GM23338 (cell line): ENCODE data around the gene LMBR1L. TPM values are rescaled to one million over a fixed set of nuclear protein-coding genes. Genes with fewer than 3 reads are reported as not detected.

Experiments
- ATAC-seq: fragments of 200-7000 bp; cut with Tn5 transposase; 3 replicates; pipeline ENCODE4 v1.9.1; 2020
- DNase-seq: peaks from one replicate; pipeline ENCODE4 v3.0.0-alpha.2; 2015; ENCODE audit warnings: low spot score
- H2AFZ ChIP-seq: fragments of 200-600 bp; sonication (generic); 2 replicates; pipeline ENCODE4 v1.8.0; 2016; ENCODE audit warnings: antibody characterized with exemption, mild to moderate bottlenecking, moderate library complexity
- H3F3A ChIP-seq: fragments of 200-600 bp; sonication (generic); replicated peaks from 2 replicates; pipeline ENCODE4 v1.8.0; 2017; ENCODE audit warnings: antibody characterized with exemption, mixed run types, low read depth
- H3K27ac ChIP-seq: fragments of 200-600 bp; sonication (generic); 2 replicates; pipeline ENCODE4 v1.6.1; 2016; ENCODE audit warnings: low read depth
- H3K27me3 ChIP-seq: fragments of 200-600 bp; sonication (generic); 2 replicates; pipeline ENCODE4 v1.8.0; 2016; ENCODE audit warnings: mild to moderate bottlenecking, mixed run types, moderate library complexity; ENCODE audit not compliant: insufficient read depth
- H3K36me3 ChIP-seq: fragments of 200-600 bp; sonication (generic); 2 replicates; pipeline ENCODE4 v1.8.0; 2016; ENCODE audit warnings: mild to moderate bottlenecking; ENCODE audit not compliant: insufficient read depth
- H3K4me1 ChIP-seq: fragments of 200-600 bp; sonication (generic); 2 replicates; pipeline ENCODE4 v1.8.0; 2016; ENCODE audit warnings: mild to moderate bottlenecking, moderate library complexity; ENCODE audit not compliant: insufficient read depth
- H3K4me2 ChIP-seq: fragments of 200-600 bp; sonication (generic); 2 replicates; pipeline ENCODE4 v1.7.1; 2017; ENCODE audit warnings: mixed run types
- H3K4me3 ChIP-seq: fragments of 200-600 bp; sonication (generic); 2 replicates; pipeline ENCODE4 v1.6.1; 2016; ENCODE audit warnings: mixed run types
- H3K79me2 ChIP-seq: fragments of 200-600 bp; sonication (generic); replicated peaks from 2 replicates; pipeline ENCODE4 v1.8.0; 2017; ENCODE audit warnings: mild to moderate bottlenecking; ENCODE audit not compliant: insufficient read depth
- H3K9me2 ChIP-seq: fragments of 200-600 bp; sonication (generic); 2 replicates; pipeline ENCODE4 v1.8.0; 2017; ENCODE audit not compliant: insufficient read depth
- H4K20me1 ChIP-seq: fragments of 200-600 bp; sonication (generic); replicated peaks from 2 replicates; pipeline ENCODE4 v1.8.0; 2017; ENCODE audit warnings: mild to moderate bottlenecking; ENCODE audit not compliant: insufficient read depth
- H3K27ac Mint-ChIP-seq: 2 replicates; pipeline ENCODE4 v1.8.0; 2020; ENCODE audit warnings: inconsistent platforms, mild to moderate bottlenecking, moderate library complexity, mixed read lengths
- H3K27me3 Mint-ChIP-seq: 3 replicates; pipeline ENCODE4 v1.8.0; 2022; ENCODE audit warnings: low read depth, mild to moderate bottlenecking, moderate library complexity, mixed read lengths, inconsistent platforms; ENCODE audit not compliant: insufficient read depth, poor library complexity
- H3K36me3 Mint-ChIP-seq: 3 replicates; pipeline ENCODE4 v1.8.0; 2021; ENCODE audit warnings: low read depth, mild to moderate bottlenecking, inconsistent platforms, moderate library complexity, mixed read lengths
- H3K4me1 Mint-ChIP-seq: 3 replicates; pipeline ENCODE4 v1.8.0; 2020; ENCODE audit warnings: mild to moderate bottlenecking, inconsistent platforms, mixed read lengths
- H3K4me3 Mint-ChIP-seq: 3 replicates; pipeline ENCODE4 v1.8.0; 2021; ENCODE audit warnings: moderate library complexity, mild to moderate bottlenecking, inconsistent platforms, mixed read lengths
- H3K9me3 Mint-ChIP-seq: 3 replicates; pipeline ENCODE4 v1.8.0; 2020; ENCODE audit warnings: moderate library complexity, mild to moderate bottlenecking, inconsistent platforms, mixed read lengths
- CREB1 ChIP-seq: fragments of 250-450 bp; sonication (Bioruptor Pico); IDR thresholded peaks from 2 replicates; pipeline ENCODE4 v1.5.0; 2020; ENCODE audit warnings: low read depth, mild to moderate bottlenecking, moderate library complexity
- CTCF ChIP-seq, 2 experiments: fragments of 200-600 bp in 1 of 2; sonication (generic) in 1 of 2; conservative IDR thresholded peaks; 2 replicates each; pipeline versions ENCODE4 v1.5.1 to v1.6.1; 2016 to 2017; ENCODE audit warnings: antibody characterized with exemption in 2 of 2, low read depth in 2 of 2, mild to moderate bottlenecking in 2 of 2, moderate library complexity in 1 of 2
- EZH2 ChIP-seq: fragments of 200-600 bp; sonication (generic); IDR thresholded peaks from one replicate; pipeline ENCODE4 v1.8.0; 2017; ENCODE audit warnings: antibody characterized with exemption, mild to moderate bottlenecking, low read depth; ENCODE audit not compliant: unreplicated experiment
- JUNB ChIP-seq: IDR thresholded peaks from one replicate; pipeline ENCODE4 v1.6.1; 2016; ENCODE audit warnings: antibody characterized with exemption; ENCODE audit not compliant: unreplicated experiment
- NANOG ChIP-seq: IDR thresholded peaks from 2 replicates; pipeline ENCODE4 v1.6.1; 2016; ENCODE audit warnings: antibody characterized with exemption, borderline replicate concordance
- ZNF331 ChIP-seq: fragments of 250-450 bp; sonication (Bioruptor Pico); IDR thresholded peaks from 2 replicates; pipeline ENCODE4 v1.5.0; 2020; ENCODE audit warnings: low read depth, mild to moderate bottlenecking, moderate library complexity
- ZNF462 ChIP-seq: fragments of 250-450 bp; sonication (Bioruptor Pico); IDR thresholded peaks from 2 replicates; pipeline ENCODE4 v1.5.0; 2020; ENCODE audit warnings: mild to moderate bottlenecking, moderate library complexity
- polyA plus RNA-seq: library from polyadenylated mRNA; unstranded; fragments of >200 nt; fragmentation: Nextera tagmentation; extraction: Ambion mirVana; gene quantifications from 2 replicates; pipeline ENCODE4 v1.2.1, GENCODE V29; 2016
- total RNA-seq: library from RNA; depleted of rRNA; stranded (reverse); fragments of >200 nt; shearing (Covaris generic); gene quantifications from 2 replicates; pipeline ENCODE4 v1.2.3, GENCODE V29; 2014

LMBR1L gene
- total and polyA plus RNA-seq, 2 experiments from 2014 or later = 19.8 to 57.0 TPM

- TF ChIP-seq ZNF462 (CRISPR knock-in tag) = no peak
Observed at GRCh38 chr12:49154221-49154620, 43.6 kb upstream of the LMBR1L start (continued).

- H3K27me3 ChIP-seq = no peaks in the 10 kb centered on the region
- no peak overlapping the region for H3K4me3 ChIP-seq
- TF ChIP-seq NANOG = no peak
- no peak for TF ChIP-seq EZH2
- TF ChIP-seq CREB1 (CRISPR knock-in tag) = no peak
- no peak for TF ChIP-seq JUNB
- H3K9me3 Mint-ChIP-seq = no peaks in the 10 kb centered on the region
- H3K4me2 ChIP-seq = no peak overlapping the region
- no peak overlapping the region for H3K27ac Mint-ChIP-seq
- no peaks in the 10 kb centered on the region for H3K4me1 ChIP-seq
- H3F3A ChIP-seq = no peaks in the 10 kb centered on the region
- no peak overlapping the region for H2AFZ ChIP-seq
- H3K4me1 Mint-ChIP-seq = no peaks in the 10 kb centered on the region
- ATAC-seq (no peak), DNase-seq (no peak)
- no peaks in the 10 kb centered on the region for H3K36me3 ChIP-seq
- no peaks in the 10 kb centered on the region for H3K79me2 ChIP-seq
- no peak overlapping the region for H3K27ac ChIP-seq
- no peaks in the 10 kb centered on the region for H3K36me3 Mint-ChIP-seq
- H3K9me2 ChIP-seq = no peaks in the 10 kb centered on the region
- H4K20me1 ChIP-seq = no peaks in the 10 kb centered on the region
- H3K27me3 Mint-ChIP-seq = peaks cover 2% of the 10 kb centered on the region
- H3K4me3 Mint-ChIP-seq = no peak overlapping the region
Observed at GRCh38 chr12:49147384-49147783, 36.7 kb upstream of the LMBR1L start.

- no peaks in the 10 kb centered on the region for H3K79me2 ChIP-seq
- Mint-ChIP-seq H3K4me3 (no peak overlapping the region), H3K4me1 (no peaks in the 10 kb centered on the region), H3K27me3 (peaks cover 2% of the 10 kb centered on the region), H3K9me3 (no peaks in the 10 kb centered on the region), H3K36me3 (no peaks in the 10 kb centered on the region), H3K27ac (no peak overlapping the region)
- no peak overlapping the region for H3K4me2 ChIP-seq
- no peaks in the 10 kb centered on the region for H3F3A ChIP-seq
- H3K36me3 ChIP-seq = no peaks in the 10 kb centered on the region
- H3K4me3 ChIP-seq = no peak overlapping the region
- no peak for ATAC-seq
- no peaks in the 10 kb centered on the region for H4K20me1 ChIP-seq
- no peak overlapping the region for H2AFZ ChIP-seq
- H3K27ac ChIP-seq = no peak overlapping the region
- H3K27me3 ChIP-seq = no peaks in the 10 kb centered on the region
- H3K4me1 ChIP-seq = no peaks in the 10 kb centered on the region
- no peak for DNase-seq
- H3K9me2 ChIP-seq = no peaks in the 10 kb centered on the region
- no peak for TF ChIP-seq CTCF (conservative IDR thresholded peaks at IDR 0.05; ENCODE audit: low read depth in 2 of 2)
- no peak for TF ChIP-seq ZNF331
- TF ChIP-seq NANOG = no peak
Observed at GRCh38 chr12:49146406-49146805, 35.8 kb upstream of the LMBR1L start.
